Keratinocyte (primary cell): ENCODE measurements around the gene SI. TPM values are rescaled to one million over a fixed set of nuclear protein-coding genes. Genes with fewer than 3 reads are reported as not detected.

Experiments used
- DNase-seq: peaks from one replicate; pipeline ENCODE4 v3.0.0-alpha.2; 2011; ENCODE audit warnings: low read depth, missing footprints, low spot score
- FAIRE-seq: peaks from 2 replicates; lab custom pipeline; 2011; peaks lifted over from hg19 to GRCh38; lab: Jason Lieb, UNC
- H2AFZ ChIP-seq: 2 replicates; pipeline ENCODE4 v1.6.0; 2012; ENCODE audit warnings: low read length, control low read depth, inconsistent platforms; ENCODE audit not compliant: control insufficient read depth
- H3K27ac ChIP-seq: 2 replicates; pipeline ENCODE4 v1.5.1; 2011; ENCODE audit warnings: low read length; ENCODE audit not compliant: control insufficient read depth, insufficient read depth
- H3K27me3 ChIP-seq: 3 replicates; pipeline ENCODE4 v1.6.0; 2011; ENCODE audit warnings: low read length; ENCODE audit not compliant: control insufficient read depth, insufficient read depth; ENCODE audit errors: extremely low read depth
- H3K36me3 ChIP-seq, 2 experiments: 2 replicates in 1 of 2; 3 replicates in 1 of 2; pipeline ENCODE4 v1.5.1; 2011; ENCODE audit warnings: low read length in 2 of 2, mild to moderate bottlenecking in 1 of 2; ENCODE audit not compliant: control insufficient read depth in 2 of 2, insufficient read depth in 2 of 2; ENCODE audit errors: extremely low read depth in 1 of 2
- H3K4me1 ChIP-seq: 3 replicates; pipeline ENCODE4 v1.5.1; 2011; ENCODE audit warnings: low read length; ENCODE audit not compliant: control insufficient read depth, insufficient read depth; ENCODE audit errors: extremely low read depth
- H3K4me2 ChIP-seq: 3 replicates; pipeline ENCODE4 v1.6.0; 2011; ENCODE audit warnings: low read depth, low read length; ENCODE audit not compliant: control insufficient read depth, insufficient read depth; ENCODE audit errors: extremely low read depth
- H3K4me3 ChIP-seq, 3 experiments: fragments of 200-600 bp in 1 of 3; sonication (generic) in 1 of 3; 2 replicates in 2 of 3; 3 replicates in 1 of 3; pipeline ENCODE4 v1.5.1; 2011 to 2016; ENCODE audit warnings: low read length in 3 of 3, mild to moderate bottlenecking in 3 of 3, control low read depth in 2 of 3, inconsistent platforms in 1 of 3, low read depth in 1 of 3, mixed read lengths in 1 of 3, mixed run types in 1 of 3, moderate library complexity in 1 of 3; ENCODE audit not compliant: control insufficient read depth in 2 of 3, insufficient read depth in 2 of 3; ENCODE audit errors: extremely low read depth in 1 of 3
- H3K79me2 ChIP-seq: 2 replicates; pipeline ENCODE4 v1.6.0; 2012; ENCODE audit warnings: low read length; ENCODE audit not compliant: control insufficient read depth, insufficient read depth
- H3K9ac ChIP-seq: 3 replicates; pipeline ENCODE4 v1.6.0; 2011; ENCODE audit warnings: low read length; ENCODE audit not compliant: control insufficient read depth, insufficient read depth; ENCODE audit errors: extremely low read depth
- H3K9me1 ChIP-seq: 3 replicates; pipeline ENCODE4 v1.6.0; 2011; ENCODE audit warnings: low read length; ENCODE audit not compliant: control insufficient read depth, insufficient read depth; ENCODE audit errors: extremely low read depth
- H3K9me3 ChIP-seq: 2 replicates; pipeline ENCODE4 v1.5.1; 2012; ENCODE audit warnings: low read depth, low read length; ENCODE audit not compliant: control insufficient read depth
- H4K20me1 ChIP-seq: 3 replicates; pipeline ENCODE4 v1.6.0; 2011; ENCODE audit warnings: low read length; ENCODE audit not compliant: control insufficient read depth, insufficient read depth; ENCODE audit errors: extremely low read depth
- EZH2 ChIP-seq: IDR thresholded peaks from one replicate; pipeline ENCODE4 v1.6.1; 2012; ENCODE audit warnings: inconsistent platforms, mild to moderate bottlenecking, low read length, moderate library complexity
- dilution Hi-C: fragments of 300-500 bp; cut with MboI; formaldehyde crosslinking; loops from one replicate; pipeline ENCODE4 v1.7.0; 2020; ENCODE audit warnings: low sequenced_read_pairs; ENCODE audit not compliant: extremely low pct_ligation_motif_present
- polyA plus RNA-seq, 5 experiments: library from polyadenylated mRNA; depleted of rRNA in 3 of 5; stranded (reverse) in 3 of 5; stranded (forward) in 1 of 5; unstranded in 1 of 5; fragments of >200 nt; gene quantifications; 1 replicate in 1 of 5; 2 replicates in 3 of 5; 3 replicates in 1 of 5; pipeline versions ENCODE4 v1.2.1 to v1.2.3, GENCODE V29; 2011 to 2012; ENCODE audit warnings: missing spikeins in 2 of 5, low read depth in 1 of 5, low replicate concordance in 1 of 5
- TF ChIP-seq, protein P1 (sequence below), 3 experiments: IDR thresholded peaks in 1 of 3; conservative IDR thresholded peaks in 1 of 3; optimal IDR thresholded peaks in 1 of 3; 2 replicates in 2 of 3; 3 replicates in 1 of 3; pipeline versions ENCODE3 to v1.5.1; 2011; ENCODE audit warnings: low read length in 3 of 3, mild to moderate bottlenecking in 3 of 3, moderate library complexity in 2 of 3, control low read depth in 1 of 3, inconsistent platforms in 1 of 3; ENCODE audit not compliant: insufficient read depth in 2 of 3; ENCODE audit errors: extremely low read depth in 1 of 3

The SI gene
- polyA plus RNA-seq, 1 donor (not counting 4 experiments of a cell fraction or from before 2014, with no cell fraction given): not detected

DNA sequence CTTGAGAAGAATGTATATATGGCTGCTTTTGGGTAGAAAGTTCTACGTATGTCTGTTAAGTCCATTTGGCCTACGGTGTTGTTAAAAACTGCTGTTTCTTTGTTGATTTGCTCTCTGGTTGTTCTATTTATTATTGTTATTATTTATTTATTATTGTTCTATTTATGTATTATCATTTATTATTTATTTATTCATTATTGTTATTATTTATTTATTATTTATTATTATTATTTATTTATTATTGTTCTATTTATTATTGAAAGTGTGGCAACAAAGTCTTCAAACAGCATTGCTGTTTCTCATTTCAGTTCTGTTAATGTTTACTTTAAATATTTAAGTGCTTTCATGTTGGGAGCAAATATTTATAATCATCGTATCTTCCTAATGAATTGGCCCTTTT, 66.7 kb downstream of the SI start:
- DNase-seq: no peak
- Histone ChIP-seq H4K20me1 (no peaks in the 10 kb centered on the region), H3K4me2 (no peak overlapping the region), H3K27ac (no peak overlapping the region), H3K36me3 (no peaks in the 10 kb centered on the region), H2AFZ (no peak overlapping the region), H3K79me2 (no peaks in the 10 kb centered on the region), H3K9me3 (no peaks in the 10 kb centered on the region), H3K4me1 (no peaks in the 10 kb centered on the region), H3K9ac (no peak overlapping the region), H3K9me1 (no peaks in the 10 kb centered on the region), H3K27me3 (no peaks in the 10 kb centered on the region), H3K4me3 (no peak overlapping the region)
- dilution Hi-C loops: no loop called here
- no peak for FAIRE-seq
- TF ChIP-seq EZH2: no peak
- TF ChIP-seq, protein P1, sequence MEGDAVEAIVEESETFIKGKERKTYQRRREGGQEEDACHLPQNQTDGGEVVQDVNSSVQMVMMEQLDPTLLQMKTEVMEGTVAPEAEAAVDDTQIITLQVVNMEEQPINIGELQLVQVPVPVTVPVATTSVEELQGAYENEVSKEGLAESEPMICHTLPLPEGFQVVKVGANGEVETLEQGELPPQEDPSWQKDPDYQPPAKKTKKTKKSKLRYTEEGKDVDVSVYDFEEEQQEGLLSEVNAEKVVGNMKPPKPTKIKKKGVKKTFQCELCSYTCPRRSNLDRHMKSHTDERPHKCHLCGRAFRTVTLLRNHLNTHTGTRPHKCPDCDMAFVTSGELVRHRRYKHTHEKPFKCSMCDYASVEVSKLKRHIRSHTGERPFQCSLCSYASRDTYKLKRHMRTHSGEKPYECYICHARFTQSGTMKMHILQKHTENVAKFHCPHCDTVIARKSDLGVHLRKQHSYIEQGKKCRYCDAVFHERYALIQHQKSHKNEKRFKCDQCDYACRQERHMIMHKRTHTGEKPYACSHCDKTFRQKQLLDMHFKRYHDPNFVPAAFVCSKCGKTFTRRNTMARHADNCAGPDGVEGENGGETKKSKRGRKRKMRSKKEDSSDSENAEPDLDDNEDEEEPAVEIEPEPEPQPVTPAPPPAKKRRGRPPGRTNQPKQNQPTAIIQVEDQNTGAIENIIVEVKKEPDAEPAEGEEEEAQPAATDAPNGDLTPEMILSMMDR (optimal IDR thresholded peaks at IDR 0.05 in 1 of 3, IDR thresholded peaks at IDR 0.05 in 1 of 3, conservative IDR thresholded peaks at IDR 0.05 in 1 of 3; ENCODE audit: extremely low read depth in 1 of 3, insufficient read depth in 2 of 3, low read length in 3 of 3): no peak

DNA sequence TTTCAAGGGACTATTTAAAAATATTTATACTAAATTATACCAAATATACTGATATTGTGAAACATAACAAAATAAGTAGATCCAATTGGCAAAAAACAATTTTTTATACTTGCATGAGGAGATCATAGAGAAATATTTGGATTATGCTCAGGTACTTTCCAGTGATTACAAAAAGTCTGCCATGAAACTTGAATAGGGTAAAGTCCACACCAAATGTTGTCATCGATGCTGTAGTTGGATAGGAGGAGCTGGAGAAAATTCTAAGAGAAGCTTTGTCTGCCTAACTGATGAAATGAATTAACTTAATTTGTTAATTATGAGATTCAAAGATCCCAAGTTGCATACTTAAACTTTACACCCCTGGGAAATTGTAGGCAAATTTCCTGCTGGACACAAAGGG, 93.3 kb downstream of the SI start:
- no peaks in the 10 kb centered on the region for H3K9me1 ChIP-seq
- no peaks in the 10 kb centered on the region for H3K79me2 ChIP-seq
- H3K9ac ChIP-seq: no peak overlapping the region
- H3K4me1 ChIP-seq: no peaks in the 10 kb centered on the region
- H3K9me3 ChIP-seq: no peaks in the 10 kb centered on the region
- dilution Hi-C loops: no loop called here
- no peaks in the 10 kb centered on the region for H3K27me3 ChIP-seq
- no peak overlapping the region for H3K27ac ChIP-seq
- no peak overlapping the region for H3K4me2 ChIP-seq
- no peak overlapping the region for H2AFZ ChIP-seq
- DNase-seq: no peak
- H3K36me3 ChIP-seq: no peaks in the 10 kb centered on the region
- FAIRE-seq: no peak
- no peak overlapping the region for H3K4me3 ChIP-seq
- no peak for TF ChIP-seq EZH2
- TF ChIP-seq, protein P1 (optimal IDR thresholded peaks at IDR 0.05 in 1 of 3, IDR thresholded peaks at IDR 0.05 in 1 of 3, conservative IDR thresholded peaks at IDR 0.05 in 1 of 3; ENCODE audit: extremely low read depth in 1 of 3, insufficient read depth in 2 of 3, low read length in 3 of 3): no peak
- H4K20me1 ChIP-seq: no peaks in the 10 kb centered on the region
